H1 (cell line): Measurements from ENCODE around the gene GDPD5. TPM values are rescaled to one million over a fixed set of nuclear protein-coding genes. Genes with fewer than 3 reads are reported as not detected.

Source experiments
- JUND ChIP-seq: IDR thresholded peaks from 2 replicates; pipeline ENCODE4 v1.6.1; 2011; ENCODE audit warnings: mild to moderate bottlenecking, improper control_type of control experiment, low read length
- polyA plus RNA-seq, 7 experiments: library from polyadenylated mRNA; depleted of rRNA in 3 of 7; stranded (reverse) in 5 of 7; unstranded in 2 of 7; fragments of >200 nt in 5 of 7; fragments of 200-250 nt in 2 of 7; gene quantifications; 1 replicate in 5 of 7; 2 replicates in 1 of 7; 4 replicates in 1 of 7; pipeline versions ENCODE4 v1.2.1 to v1.2.3, GENCODE V29; 2011 to 2013; ENCODE audit warnings: missing spikeins in 2 of 7, mixed read lengths in 2 of 7
- total RNA-seq: library from RNA; stranded (reverse); fragmentation: NEBNext Ultra II Directional; extraction: Animal tissue kit (Norgen Biotek cat#: 25700); gene quantifications from 2 replicates; pipeline ENCODE4 v1.2.1, GENCODE V29; 2021

GDPD5 gene
- total and polyA plus RNA-seq, 2 of the 8 experiments (the other 6 are each of a cell fraction or from before 2014, with no cell fraction given) = 7.8 to 8.6 TPM

- TF ChIP-seq JUND = no peak
Observed at GRCh38 chr11:75429641-75429901, 96.2 kb downstream of the GDPD5 start (continued).
